ENCODE measurements around the gene SYPL2. TPM values are rescaled to one million over a fixed set of nuclear protein-coding genes. Genes with fewer than 3 reads are reported as not detected.

SYPL2 gene
- 0.09 to 0.23 TPM (median 0.14 TPM) in 5 replicates for total RNA-seq (2022; extraction: Qiagen RNA extraction)

GRCh38 chr1:109466452-109467300 lies at the start of gene SYPL2:
SYPL2 (plus strand) TSS chr1:109466546; CDS start chr1:109466844, 298 bp downstream.

GRCh38 chr1:109426281-109427170 lies 39.8 kb upstream of the SYPL2 start, which contains the start of gene PSMA5:
PSMA5 (minus strand) TSS chr1:109426448; CDS start chr1:109426330, 118 bp downstream.

GRCh38 chr1:109483672-109484518 lies 17.5 kb downstream of the SYPL2 start, which contains the start of gene ATXN7L2:
ATXN7L2 (plus strand) TSS chr1:109483905; CDS start chr1:109483954, 49 bp downstream.

GRCh38 chr1:109493805-109494539 lies 27.6 kb downstream of the SYPL2 start, which contains the start of gene CYB561D1:
CYB561D1 (plus strand) TSS chr1:109494094; CDS start chr1:109494140, 46 bp downstream.

GRCh38 chr1:109509176-109510134 lies 43.1 kb downstream of the SYPL2 start, which contains the start of gene AMIGO1:
AMIGO1 (minus strand) TSS chr1:109509727; CDS start chr1:109508912, 815 bp downstream.

Other genes starting within 250 kb of the SYPL2 start
- gene CELSR2, start 217.0 kb upstream of the SYPL2 start, total RNA-seq (2022; extraction: Qiagen RNA extraction), result 3.8 to 5.8 TPM (median 5.6 TPM) in 5 replicates
- 18.1 to 27.7 TPM (median 25.9 TPM) in 5 replicates for gene PSRC1, start 183.4 kb upstream of the SYPL2 start, total RNA-seq (2022; extraction: Qiagen RNA extraction)
- 0.37 TPM in 1 of 5 replicates, not detected in the others for gene MYBPHL, start 159.5 kb upstream of the SYPL2 start, total RNA-seq (2022; extraction: Qiagen RNA extraction)
- gene SORT1, start 68.6 kb upstream of the SYPL2 start, total RNA-seq (2022; extraction: Qiagen RNA extraction), result 3.1 to 4.5 TPM (median 3.3 TPM) in 5 replicates
- 101 to 118 TPM (median 107 TPM) in 5 replicates for gene PSMA5, start 40.1 kb upstream of the SYPL2 start, total RNA-seq (2022; extraction: Qiagen RNA extraction)
- 1.8 to 3.4 TPM (median 2.3 TPM) in 5 replicates for gene ATXN7L2, start 17.4 kb downstream of the SYPL2 start, total RNA-seq (2022; extraction: Qiagen RNA extraction)
- gene CYB561D1, start 27.5 kb downstream of the SYPL2 start, total RNA-seq (2022; extraction: Qiagen RNA extraction), result 3.8 to 5.8 TPM (median 4.6 TPM) in 5 replicates
- 0.84 to 1.3 TPM (median 1.2 TPM) in 5 replicates for gene AMIGO1, start 43.2 kb downstream of the SYPL2 start, total RNA-seq (2022; extraction: Qiagen RNA extraction)
- gene GPR61, start 73.3 kb downstream of the SYPL2 start, total RNA-seq (2022; extraction: Qiagen RNA extraction), result not detected in 5 replicates
- 4.5 to 5.8 TPM (median 5.0 TPM) in 5 replicates for gene GNAI3, start 82.1 kb downstream of the SYPL2 start, total RNA-seq (2022; extraction: Qiagen RNA extraction)
- 0.09 TPM in 1 of 5 replicates, not detected in the others for gene GNAT2, start 153.1 kb downstream of the SYPL2 start, total RNA-seq (2022; extraction: Qiagen RNA extraction)
- 23.5 to 31.8 TPM (median 26.6 TPM) in 5 replicates for gene AMPD2, start 153.3 kb downstream of the SYPL2 start, total RNA-seq (2022; extraction: Qiagen RNA extraction)
- 8.7 to 10.2 TPM (median 9.7 TPM) in 5 replicates for gene GSTM4, start 189.6 kb downstream of the SYPL2 start, total RNA-seq (2022; extraction: Qiagen RNA extraction)
- 3.6 to 4.3 TPM (median 3.7 TPM) in 5 replicates for gene GSTM2, start 201.5 kb downstream of the SYPL2 start, total RNA-seq (2022; extraction: Qiagen RNA extraction)
- not detected in 5 replicates for gene GSTM1, start 221.3 kb downstream of the SYPL2 start, total RNA-seq (2022; extraction: Qiagen RNA extraction)
- not detected in 5 replicates for gene GSTM5, start 245.7 kb downstream of the SYPL2 start, total RNA-seq (2022; extraction: Qiagen RNA extraction)

All from A549 treated with CORT108297 at 1 μM for 4 hours (cell line).